ELF-1 (cell line): ENCODE data around the gene AK5.
"Not testable (repeated sequence)": the region's sequence is repeated elsewhere in the genome, so short reads cannot be mapped to it uniquely, and the experiment has no call there.

ENCODE experiments used
- DNase-seq: peaks from one replicate; pipeline ENCODE4 v3.0.0-alpha.2; 2016; ENCODE audit warnings: low read depth, low spot score

The AK5 gene

DNA sequence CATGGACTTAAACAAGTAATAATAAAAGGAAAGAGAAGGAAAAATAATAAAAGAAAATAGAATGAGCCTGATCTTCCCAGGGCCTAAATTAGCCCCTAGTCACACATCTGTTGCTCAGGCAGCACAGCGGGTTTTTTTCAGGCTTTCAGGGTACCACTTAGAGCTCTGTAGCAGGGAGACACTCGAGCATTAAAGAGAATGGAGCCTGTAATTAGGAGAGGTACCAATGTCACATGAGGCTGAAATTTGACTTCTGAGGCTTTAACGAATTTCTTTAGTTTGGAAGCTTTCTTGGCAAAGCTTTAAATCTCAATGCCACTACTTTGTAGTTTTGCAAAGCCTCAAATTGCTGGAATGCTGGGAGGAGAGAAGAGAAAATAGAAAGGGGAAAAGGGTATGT is 116.3 kb downstream of the AK5 start:
- DNase-seq = no peak

DNA sequence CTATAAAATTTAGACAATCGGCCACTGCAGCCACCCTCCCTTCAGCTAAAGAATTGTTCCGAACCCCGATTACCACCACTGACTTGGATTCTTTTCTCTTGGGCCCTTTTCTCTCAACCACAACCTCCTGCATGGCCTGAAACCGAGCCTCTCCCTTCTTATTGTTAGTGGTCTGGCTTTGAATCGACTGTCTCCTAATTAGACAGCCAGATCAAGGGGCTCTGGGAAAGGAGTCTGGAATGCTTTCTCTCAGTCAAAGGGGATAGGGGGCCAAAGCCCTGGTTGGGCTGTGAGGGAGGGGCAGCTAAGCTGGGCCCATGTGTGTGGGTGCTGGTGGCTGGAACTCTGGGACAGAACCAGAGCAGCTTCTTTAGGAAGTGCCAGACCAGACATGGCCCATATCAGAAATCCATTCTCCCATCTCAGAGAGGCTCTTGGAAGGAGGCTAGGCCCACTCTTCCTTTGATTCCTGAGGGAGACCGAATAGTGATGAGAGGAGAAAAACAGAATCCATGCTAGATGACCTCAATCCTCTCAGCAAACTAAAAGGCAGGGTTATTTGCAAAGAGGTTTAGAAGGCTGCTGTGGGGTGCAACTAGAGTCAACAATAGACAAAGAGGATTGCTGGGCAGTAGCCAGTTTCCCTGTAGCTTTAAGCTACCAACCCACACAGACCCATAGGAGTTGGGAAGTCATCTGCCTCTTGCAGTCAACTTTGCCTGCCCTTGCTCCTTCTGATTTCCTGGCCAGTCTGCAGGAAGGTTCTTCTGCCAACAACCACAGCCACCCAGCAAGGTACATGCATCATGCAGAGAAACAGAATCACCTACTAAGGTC is 117.6 kb downstream of the AK5 start:
- DNase-seq = peak; percentile 9

DNA sequence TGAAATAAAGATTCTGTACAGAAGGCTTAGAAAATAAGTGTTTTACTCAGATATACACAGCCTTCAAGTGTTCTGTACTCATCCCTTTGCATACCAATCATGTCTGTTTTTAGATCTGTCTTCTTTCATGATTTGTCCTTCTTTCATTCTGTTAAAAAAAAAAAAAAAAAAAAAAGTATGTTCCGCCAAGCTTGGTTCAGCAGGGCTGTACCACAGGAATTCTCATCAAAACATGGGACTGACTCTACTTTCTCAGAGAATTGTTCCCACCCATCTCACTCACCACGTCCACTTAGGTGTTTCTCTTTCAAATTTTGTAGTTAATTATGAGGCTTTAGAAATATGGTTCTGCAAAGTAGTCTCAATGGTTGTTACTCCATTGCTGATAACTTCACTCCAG is 119.0 kb downstream of the AK5 start:
- no peak for DNase-seq

DNA sequence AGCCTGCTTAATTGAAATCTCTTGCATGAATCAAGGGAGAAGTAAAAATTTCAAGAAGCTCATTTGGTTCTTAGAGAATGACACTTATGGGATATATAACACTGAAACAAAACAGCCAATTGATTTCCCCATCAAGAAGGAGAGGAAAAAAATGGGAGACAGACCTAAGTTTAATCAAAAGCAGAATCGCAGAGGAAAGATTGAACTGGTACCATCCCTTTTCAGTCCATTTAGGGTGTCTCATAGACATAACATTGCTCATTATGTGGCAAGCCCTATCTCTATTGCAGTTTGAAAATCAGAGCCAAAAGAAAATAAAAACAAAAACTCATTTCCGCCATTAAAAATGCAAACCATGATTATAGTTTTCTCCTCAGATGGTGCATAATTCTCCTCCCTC is 119.6 kb downstream of the AK5 start:
- no peak for DNase-seq

DNA sequence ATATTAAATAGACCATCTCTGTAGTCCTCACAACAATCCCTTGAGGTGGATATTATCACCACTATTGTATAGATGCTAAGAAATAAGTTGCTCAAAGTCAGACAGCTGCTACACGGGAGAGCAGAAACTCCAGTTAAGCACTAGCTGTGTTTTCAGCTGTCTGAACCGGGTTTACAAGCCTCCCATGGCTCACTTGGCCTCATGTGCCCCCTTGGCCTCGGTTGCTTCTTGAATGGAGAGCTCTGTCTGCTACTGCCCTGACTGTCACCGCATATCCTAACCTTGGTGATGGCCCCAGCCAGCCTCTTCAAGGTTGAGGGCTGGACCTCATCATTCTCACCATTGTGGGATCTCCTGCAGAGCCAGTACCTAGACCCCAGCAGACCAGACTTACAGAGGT is 123.4 kb downstream of the AK5 start:
- DNase-seq = no peak

DNA sequence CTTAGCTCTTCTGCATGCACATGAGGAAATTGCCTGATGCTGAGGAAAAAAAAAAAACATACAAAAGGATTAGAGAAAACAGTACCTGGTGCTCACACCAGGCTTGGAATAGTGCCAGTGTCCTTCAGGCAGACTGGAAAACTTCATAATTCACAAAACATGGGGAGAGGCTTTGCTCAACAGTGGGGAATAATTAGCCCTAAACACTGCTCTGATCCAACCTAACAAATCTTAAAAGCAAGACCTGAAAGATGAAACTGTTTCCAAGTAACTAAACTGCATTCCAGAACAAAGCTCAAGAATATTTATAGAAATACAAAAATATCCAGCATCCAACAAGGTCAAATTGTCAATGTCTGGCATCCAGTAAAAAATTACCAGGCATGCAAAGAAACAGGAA is 124.8 kb downstream of the AK5 start:
- DNase-seq = no peak

DNA sequence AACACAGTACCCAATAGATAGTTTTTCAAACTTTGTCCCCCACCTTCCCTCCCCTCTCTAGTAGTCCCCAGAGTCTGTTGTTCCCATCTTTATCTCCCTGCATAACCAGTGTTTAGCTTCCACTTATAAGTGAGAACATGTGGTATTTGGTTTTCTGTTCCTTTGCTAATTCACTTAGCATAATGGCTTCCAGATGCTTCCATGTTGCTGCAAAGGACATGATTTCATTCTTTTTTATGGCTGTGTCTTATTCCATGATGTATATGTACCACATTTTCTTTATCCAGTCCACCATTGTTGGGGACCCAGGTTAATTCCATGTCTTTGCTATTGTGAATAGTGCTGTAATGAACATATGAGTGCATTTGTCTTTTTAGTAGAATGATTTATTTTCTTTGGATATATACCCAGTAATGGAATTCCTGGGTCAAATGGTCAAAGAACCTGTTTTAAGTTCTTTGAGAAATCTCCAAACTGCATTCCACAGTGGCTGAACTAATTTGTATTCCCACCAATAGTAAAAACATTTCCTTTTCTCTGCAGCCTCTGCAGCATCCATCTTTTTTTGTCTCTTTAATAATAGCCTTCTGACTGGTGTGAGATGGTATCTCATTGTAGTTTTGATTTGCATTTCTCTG is 126.0 kb downstream of the AK5 start:
- DNase-seq = no peak

DNA sequence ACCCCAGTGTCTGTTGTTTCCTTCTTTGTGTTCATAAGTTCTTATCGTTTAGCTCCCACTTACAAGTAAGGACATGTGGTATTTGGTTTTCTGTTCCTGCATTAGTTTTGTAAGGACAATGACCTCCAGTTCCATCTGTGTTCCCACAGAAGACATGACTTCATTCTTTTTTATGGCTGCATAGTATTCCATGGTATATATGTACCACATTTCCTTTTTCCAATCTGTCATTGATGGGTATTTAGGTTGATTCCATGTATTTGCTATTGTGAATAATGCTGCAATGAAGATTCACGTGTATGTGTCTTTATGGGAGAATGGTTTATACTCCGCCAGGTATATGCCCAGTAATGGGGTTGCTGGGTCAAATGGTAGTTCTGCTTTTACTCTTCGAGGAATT is 127.1 kb downstream of the AK5 start:
- DNase-seq = not testable (repeated sequence)

DNA sequence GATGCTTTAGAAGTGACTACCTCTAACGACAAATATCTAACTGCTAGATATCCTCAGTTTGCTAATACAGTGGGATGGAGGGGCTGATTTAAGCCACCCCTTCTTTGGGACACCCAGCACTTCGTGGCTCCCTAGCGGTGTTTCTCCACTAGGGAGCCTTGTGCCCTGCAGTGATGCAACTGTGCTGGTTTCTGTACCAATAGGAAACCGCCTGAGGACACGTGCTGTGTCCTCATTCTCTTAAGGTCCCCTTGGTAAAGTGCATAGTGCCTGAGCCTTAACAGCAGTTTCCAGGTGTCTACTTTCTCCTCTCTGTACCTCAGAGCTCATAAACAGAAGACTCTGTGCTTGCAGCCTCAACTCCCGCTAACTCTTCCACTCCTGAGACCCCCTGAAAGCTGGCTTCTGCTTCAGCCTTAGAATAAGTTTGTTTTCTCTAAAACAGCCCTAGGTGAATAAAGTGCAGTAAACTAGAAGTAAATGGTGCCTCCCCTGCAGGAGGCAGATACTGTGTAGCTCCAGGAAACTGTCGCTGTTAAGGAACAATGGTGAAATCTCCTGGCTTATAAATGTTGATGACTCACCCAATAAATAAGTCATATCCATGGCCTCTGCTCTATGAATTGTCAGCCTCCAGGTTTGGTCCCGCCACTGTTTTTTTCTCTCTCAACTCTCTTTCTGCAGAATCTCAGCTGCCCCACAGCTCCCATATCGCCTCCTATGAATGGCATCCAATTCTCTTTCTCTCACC is 130.4 kb downstream of the AK5 start:
- peak; percentile 13 for DNase-seq

DNA sequence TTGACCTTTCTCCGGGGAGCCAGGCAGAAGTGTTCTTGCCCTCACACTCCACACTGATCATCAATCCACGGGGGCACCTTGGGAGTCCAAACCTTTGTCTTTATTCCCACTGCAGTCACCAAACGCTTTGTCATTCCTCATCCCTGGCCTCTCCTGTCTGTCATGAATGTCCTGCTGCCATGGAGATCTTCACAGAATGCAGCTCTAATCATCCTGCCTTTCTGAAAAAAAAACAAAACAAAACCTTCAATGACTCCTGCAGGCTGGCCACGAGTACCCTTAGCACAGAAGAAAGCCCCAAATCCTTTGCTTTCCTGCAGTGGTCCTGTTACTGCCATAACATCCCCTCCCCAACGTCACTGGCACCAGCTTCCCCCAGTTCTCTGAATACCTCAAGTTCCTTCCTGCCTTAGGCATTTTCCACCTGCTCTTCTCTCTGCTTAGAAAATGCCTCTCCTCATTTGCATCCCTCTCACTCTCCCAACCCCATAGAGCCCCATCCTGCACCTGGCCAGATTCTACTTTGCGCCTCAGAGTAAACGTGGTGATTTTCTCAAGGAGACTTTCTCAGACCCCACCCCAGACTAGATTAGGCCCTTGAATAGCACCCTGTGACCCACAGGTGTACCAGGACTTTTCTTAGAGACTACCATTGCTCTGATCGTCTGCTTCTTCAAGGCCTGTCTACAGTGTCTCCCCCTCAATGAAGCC is 131.2 kb downstream of the AK5 start:
- DNase-seq = peak; percentile 8

DNA sequence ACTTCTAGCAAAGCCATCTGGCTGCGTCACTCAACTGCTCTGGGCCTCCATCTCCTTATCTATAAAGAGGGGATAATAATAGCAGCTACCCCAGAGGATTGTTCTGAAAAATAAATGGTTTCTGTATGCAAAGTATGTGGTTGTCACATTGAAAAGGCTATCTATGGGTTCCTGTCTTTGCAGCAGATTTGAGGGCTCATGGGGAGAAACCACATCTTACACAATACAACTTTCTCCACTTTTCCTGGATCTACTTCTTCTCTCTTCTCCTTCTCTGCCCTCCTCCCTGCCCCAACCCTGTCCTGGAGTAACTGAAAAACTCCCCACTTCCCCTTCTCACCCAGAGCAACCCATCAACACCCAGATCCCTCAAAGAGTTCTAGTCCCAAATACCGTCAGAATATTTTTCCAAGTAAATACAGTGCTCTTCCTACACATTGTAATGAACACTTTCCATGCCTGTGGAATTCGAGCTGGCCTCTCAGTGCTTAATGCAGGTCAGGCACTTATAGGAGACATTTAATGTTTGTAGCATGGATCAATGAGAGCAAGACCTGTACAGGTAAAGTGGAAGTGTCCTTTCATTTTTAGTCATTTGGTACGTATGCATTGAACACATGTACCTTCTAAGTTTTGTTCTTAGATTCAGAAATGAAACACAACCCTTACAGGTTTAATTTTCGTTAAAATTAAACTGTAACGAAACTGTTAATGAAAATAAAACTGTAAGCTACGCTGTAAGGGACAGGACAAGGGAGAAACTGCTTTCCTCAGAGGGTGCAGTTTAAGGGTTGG is 131.9 kb downstream of the AK5 start:
- DNase-seq = no peak

DNA sequence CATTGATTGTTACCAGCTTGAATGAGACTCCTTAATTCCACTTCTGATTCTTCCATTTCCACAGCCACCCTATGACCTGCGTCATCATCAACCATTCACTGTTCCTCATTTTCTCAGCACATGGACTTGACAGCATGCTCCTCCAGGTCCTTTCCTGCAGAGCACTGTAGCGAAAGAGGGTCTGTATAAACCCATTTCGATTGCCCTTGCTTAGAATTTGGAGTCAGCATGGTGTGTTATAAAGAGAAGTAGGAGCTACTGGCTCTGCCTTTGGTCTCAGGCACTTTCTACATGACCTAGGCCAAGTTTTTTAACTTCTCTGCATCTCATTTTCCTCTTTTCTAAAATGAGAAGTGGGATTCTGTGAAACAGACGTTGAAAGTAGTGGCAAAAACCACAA is 133.8 kb downstream of the AK5 start:
- DNase-seq = no peak

DNA sequence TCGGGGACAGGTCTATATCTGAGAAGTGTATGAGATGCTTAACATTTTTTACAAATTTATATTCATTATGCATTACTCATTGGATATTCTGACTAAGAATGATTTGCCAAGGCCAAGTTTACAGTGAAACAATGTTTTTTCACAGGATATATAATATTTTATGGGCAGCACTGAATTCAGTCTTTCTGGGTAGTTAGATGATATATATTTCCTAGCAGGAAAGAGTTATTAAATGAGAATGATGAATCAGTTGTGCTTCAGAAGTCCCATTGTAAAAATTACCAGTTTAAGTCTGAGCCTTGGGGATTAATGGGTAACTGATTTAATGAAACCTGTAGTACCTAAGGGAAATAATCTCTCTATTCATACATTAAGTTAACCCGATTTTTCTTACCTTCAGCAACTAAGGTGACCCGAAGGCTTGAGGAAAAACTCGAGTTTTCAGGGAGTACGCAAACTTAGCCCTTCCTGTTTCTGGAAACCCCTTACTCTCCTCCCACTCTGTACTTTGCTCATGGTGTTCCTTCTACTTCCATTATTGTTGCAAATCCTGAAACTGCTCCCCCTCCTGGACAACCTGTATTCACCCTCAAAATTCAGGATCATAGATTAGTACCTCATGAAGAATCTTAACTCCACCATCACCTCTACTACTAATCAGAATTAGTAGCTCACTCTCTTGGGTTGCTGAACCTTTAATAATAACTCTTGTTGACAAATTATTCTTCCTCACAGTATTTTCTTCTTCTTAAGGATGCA is 135.1 kb downstream of the AK5 start:
- no peak for DNase-seq

DNA sequence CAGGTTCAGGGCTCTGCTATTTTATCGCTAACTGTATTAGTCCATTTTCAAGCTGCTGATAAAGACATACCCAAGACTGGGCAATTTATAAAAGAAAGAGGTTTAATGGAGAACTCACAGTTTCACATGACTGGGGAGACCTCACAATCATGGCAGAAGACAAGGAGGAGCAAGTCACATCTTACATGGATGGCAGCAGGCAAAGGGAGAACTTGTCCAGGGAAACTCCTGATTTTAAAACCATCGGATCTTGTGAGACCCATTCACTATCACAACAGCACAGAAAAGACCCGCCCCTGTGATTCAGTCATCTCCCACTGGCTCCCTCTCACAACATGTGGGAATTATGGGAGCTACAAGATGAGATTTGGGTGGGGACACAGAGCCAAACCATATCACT is 136.2 kb downstream of the AK5 start:
- DNase-seq = not testable (repeated sequence)

DNA sequence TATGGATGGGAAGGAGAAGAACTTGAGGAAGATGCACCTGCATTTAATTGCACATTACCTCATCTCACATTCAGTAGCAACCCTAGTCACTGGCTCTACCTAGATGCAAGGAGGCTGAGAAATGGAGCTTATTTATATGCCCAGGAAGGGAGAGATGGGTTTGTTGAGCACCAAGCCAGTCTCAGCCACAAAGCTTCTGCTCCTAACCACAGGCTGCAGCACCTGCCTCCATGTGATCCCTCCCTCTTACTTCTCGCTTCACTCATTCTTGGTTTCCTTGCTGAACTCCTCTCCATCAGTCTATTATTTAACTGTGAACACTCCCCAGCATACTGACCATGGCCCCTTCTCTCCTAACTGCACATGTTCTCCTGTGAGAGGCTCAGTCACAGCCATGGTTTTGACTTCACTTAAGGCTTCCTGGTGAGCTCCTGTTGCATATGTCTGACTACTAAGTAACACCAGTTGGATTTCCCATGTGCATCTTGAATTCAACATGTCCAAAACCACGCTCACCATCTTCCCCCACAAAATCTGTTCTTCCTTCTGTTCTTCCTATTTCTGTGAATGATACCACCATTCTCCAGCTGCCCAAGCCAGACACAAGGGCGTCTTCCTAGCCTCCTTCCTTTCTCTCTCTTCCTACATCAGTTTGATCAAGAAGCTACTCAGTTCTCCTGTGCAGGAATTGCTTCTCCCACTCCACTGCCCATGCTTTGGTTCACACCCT is 139.8 kb downstream of the AK5 start:
- DNase-seq = no peak

DNA sequence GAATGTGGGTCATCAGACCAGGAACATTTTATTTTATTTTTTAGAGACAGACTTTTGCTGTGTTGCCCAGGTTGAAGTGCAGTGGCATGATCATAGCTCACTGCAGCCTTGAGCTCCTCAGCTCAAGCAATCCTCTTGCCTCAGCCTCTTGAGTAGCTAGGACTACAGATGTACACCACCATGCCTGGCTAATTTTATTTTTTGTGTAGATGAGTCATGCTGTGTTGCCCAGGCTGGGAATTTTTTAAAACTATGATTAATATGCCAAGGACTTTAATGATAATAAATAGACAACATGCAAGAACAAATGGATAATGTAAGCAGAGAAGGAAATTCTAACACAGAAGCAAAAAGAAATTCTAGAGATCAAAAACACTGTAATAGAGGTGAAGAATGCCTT is 142.4 kb downstream of the AK5 start:
- no peak for DNase-seq

DNA sequence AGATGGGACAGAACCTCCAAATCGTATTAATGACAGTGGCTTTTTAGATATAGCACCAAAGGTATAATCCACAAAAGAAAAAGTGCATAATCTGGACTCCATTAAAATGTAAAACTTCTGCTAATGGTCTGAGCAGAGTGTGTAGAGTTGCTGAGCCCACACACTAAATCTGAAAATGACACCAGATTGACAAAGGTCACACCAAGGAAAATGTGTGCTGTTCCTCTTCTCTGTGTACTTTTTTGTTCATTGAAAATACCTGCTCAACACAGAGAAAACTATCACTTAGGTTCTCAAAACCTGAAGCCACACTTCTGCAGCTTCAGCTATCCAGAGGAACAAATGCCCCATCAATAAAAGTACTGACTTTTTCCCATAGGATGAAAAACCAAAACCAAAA is 146.2 kb downstream of the AK5 start:
- no peak for DNase-seq

DNA sequence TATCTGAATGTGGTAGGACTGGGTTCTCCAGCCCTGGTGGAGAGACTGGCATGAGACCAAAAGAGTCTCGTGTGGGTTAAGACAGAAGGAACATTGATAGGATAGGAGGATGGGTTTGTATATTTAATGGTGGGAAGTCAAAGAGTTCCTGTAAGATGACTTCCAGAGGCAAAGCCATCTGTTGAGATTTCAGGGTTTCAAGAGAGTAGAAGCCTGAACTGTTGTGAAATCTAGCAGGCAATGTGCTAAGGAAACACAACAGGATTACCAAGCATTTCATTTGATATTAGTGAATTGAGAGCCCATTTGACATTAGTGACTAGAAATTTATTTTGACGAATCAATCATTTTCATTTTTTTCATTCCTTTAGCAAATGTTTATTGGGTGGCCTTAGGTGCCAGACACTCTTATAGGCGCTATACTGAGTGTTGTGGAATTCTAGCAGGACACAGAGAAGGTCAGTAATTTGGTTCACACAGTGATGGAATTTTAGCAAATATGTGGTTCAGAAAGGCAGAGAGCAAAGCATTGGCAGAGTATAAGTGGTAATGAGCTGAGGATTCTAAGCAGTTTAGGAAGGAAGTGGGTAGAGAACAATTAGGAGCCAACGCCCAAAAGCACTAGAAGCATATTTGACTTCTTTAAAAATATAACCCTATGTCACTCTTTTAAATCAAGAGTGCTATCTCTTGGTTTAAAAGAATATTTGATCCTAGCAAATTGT is 149.3 kb downstream of the AK5 start:
- DNase-seq = no peak

DNA sequence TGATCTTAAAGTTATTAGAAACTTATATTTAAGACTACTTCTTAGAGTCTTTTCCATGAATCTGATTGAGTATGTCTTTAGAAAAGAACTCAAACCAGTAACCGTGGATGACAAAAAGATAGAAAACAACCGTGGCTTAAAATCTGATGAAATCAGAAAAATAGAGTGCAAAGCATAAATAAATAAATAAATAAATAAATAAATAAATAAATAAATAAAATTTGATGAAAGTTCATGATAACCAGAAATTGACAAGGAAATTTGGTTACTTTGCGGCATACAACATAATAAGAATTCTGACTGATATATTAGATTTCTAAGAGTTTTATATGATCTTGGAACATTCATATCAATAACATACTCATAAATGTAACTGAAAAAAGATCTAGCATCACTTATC is 152.1 kb downstream of the AK5 start:
- no peak for DNase-seq
